Epithelial cell of esophagus (primary cell): ENCODE results near the gene HSPA8.
A peak's percentile ranks its signal among the peaks of the same experiment; 100 is the strongest.

Experiments
- DNase-seq: peaks from one replicate; pipeline ENCODE4 v3.0.0; 2010; ENCODE audit warnings: low read depth
- H3K4me3 ChIP-seq: 2 replicates; pipeline ENCODE4 v1.5.1; 2011; ENCODE audit warnings: mild to moderate bottlenecking, low read length, control low read depth
- TF ChIP-seq, protein P1 (sequence below): IDR thresholded peaks from 2 replicates; pipeline ENCODE4 v1.5.1; 2011; ENCODE audit warnings: low read depth, mild to moderate bottlenecking, low read length, control low read depth, inconsistent platforms; ENCODE audit not compliant: insufficient read depth; ENCODE audit errors: missing control alignments

The HSPA8 gene

GRCh38 chr11:123061403-123062157, at the start of gene HSPA8:
TSS of gene HSPA8 (minus strand) at chr11:123062136. CDS start at chr11:123061324, 812 bp downstream.
- TF ChIP-seq, protein P1, sequence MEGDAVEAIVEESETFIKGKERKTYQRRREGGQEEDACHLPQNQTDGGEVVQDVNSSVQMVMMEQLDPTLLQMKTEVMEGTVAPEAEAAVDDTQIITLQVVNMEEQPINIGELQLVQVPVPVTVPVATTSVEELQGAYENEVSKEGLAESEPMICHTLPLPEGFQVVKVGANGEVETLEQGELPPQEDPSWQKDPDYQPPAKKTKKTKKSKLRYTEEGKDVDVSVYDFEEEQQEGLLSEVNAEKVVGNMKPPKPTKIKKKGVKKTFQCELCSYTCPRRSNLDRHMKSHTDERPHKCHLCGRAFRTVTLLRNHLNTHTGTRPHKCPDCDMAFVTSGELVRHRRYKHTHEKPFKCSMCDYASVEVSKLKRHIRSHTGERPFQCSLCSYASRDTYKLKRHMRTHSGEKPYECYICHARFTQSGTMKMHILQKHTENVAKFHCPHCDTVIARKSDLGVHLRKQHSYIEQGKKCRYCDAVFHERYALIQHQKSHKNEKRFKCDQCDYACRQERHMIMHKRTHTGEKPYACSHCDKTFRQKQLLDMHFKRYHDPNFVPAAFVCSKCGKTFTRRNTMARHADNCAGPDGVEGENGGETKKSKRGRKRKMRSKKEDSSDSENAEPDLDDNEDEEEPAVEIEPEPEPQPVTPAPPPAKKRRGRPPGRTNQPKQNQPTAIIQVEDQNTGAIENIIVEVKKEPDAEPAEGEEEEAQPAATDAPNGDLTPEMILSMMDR: no peak
- H3K4me3 ChIP-seq: peak within 1 kb of the TSS; percentile 100
- peak; percentile 57 for DNase-seq

DNA sequence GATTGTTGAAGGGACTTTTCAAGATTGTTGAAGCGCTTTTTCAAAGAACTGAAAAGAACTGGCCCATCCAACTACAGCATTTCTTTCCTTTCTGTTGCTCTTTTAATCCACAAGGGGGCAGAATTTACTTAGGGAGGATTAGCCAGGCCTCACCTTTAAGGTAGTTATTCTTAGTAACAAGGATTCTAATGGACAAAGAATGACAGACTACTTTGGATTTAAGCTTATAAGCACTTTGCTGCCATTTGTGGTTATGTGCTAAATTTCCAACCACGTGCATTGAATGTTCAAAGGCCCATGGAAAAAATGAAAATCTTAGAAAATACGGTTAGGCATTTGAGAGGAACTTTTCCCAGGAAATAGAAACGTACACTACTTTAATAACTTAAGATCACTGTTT, 49.5 kb upstream of the HSPA8 start:
- TF ChIP-seq, protein P1: peak; percentile 68
- no peak overlapping the region for H3K4me3 ChIP-seq
- DNase-seq: peak; percentile 72

- TF ChIP-seq, protein P1: no peak
- no peak overlapping the region for H3K4me3 ChIP-seq
- DNase-seq: no peak
Measured at GRCh38 chr11:123110397-123110796, 48.5 kb upstream of the HSPA8 start.

GRCh38 chr11:123107945-123108495, 46.1 kb upstream of the HSPA8 start:
- DNase-seq: no peak
- no peak overlapping the region for H3K4me3 ChIP-seq
- TF ChIP-seq, protein P1: no peak

DNA sequence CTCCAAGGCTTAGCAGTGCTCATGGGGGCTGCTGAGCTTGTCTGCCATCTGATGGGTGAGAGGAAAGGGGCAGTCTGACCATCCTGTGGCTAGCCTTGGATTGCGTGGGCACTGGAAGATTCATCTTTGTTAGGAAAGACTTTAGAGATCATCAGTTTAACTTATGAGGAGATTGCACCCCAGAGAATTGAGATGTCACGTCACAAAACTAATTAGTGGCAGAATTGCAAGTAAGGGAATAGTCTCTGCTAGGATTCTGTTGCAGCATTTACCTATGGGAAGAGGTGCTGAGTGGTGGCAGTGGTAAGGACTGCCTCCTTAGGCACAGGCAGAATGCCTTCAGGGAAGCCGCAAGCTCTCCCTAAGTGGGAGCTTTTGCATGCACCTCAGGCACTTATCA, 42.8 kb upstream of the HSPA8 start:
- DNase-seq: no peak
- no peak overlapping the region for H3K4me3 ChIP-seq
- TF ChIP-seq, protein P1: no peak

DNA sequence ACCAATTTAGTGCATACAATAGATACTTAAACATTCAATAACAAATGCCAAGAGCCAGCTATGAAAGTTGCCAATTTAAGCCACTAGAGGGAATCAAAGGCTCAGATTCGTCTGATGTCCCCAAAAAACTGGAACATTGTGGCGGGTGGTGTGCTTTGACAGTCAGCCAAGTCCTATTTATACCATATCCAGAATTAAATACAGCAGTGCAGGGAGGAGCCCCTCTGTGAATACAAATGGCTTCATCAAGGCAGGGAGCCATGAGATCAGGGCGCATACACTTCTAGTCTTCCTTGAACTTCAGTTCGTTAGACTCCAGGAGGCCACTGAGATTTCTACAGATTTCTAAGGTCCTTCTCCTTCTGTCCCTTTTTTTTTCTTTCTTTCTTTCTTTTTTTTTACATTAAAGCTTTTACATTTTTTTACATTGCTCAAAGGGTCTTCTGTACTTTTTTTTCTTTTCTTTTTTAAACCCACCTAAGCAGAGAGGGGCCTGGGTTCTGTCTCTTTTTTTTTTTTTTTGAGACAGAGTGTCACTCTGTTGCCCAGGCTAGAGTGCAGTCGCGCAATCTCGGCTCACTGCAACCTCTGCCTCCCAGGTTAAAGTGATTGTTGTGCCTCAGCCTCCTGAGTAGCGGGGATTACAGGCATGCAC, 41.5 kb upstream of the HSPA8 start:
- H3K4me3 ChIP-seq: no peak overlapping the region
- TF ChIP-seq, protein P1: peak; percentile 77
- DNase-seq: peak; percentile 54
